Ecto neural progenitor cell (in vitro differentiated cells): ENCODE results near the gene PNKD.

Experiments used
- DNase-seq: peaks from one replicate; pipeline ENCODE4 v3.0.0-alpha.2; 2018; ENCODE audit warnings: low spot score

Gene PNKD

GRCh38 chr2:218371983-218372350 lies 101.6 kb downstream of the PNKD start:
- no peak for DNase-seq

GRCh38 chr2:218374795-218375194 lies 104.5 kb downstream of the PNKD start:
- no peak for DNase-seq

- DNase-seq, result no peak
Measured at GRCh38 chr2:218375212-218375611, 104.9 kb downstream of the PNKD start.

GRCh38 chr2:218378053-218378452 lies 107.7 kb downstream of the PNKD start:
- DNase-seq, result no peak

GRCh38 chr2:218381916-218382366 lies 111.6 kb downstream of the PNKD start, which contains the start of gene SLC11A1:
SLC11A1 (plus strand) TSS chr2:218382273; CDS start chr2:218382369, 96 bp downstream.
- no peak for DNase-seq

- no peak for DNase-seq
Measured at GRCh38 chr2:218382785-218383184, 112.5 kb downstream of the PNKD start.

GRCh38 chr2:218383892-218384519 lies 113.7 kb downstream of the PNKD start:
- DNase-seq, result no peak

- DNase-seq, result no peak
Measured at GRCh38 chr2:218384975-218385374, 114.7 kb downstream of the PNKD start.

- no peak for DNase-seq
Measured at GRCh38 chr2:218386505-218387368, 116.4 kb downstream of the PNKD start.

GRCh38 chr2:218387369-218388194 lies 117.3 kb downstream of the PNKD start:
- peak; percentile 82 for DNase-seq

GRCh38 chr2:218389333-218390150 lies 119.2 kb downstream of the PNKD start:
- DNase-seq, result no peak

- no peak for DNase-seq
Measured at GRCh38 chr2:218391202-218391601, 120.9 kb downstream of the PNKD start.

- DNase-seq, result no peak
Measured at GRCh38 chr2:218392459-218392858, 122.1 kb downstream of the PNKD start.

GRCh38 chr2:218392891-218393462 lies 122.7 kb downstream of the PNKD start:
- DNase-seq, result no peak

GRCh38 chr2:218393750-218394290 lies 123.5 kb downstream of the PNKD start:
- no peak for DNase-seq

- DNase-seq, result no peak
Measured at GRCh38 chr2:218394298-218395089, 124.2 kb downstream of the PNKD start.

- DNase-seq, result no peak
Measured at GRCh38 chr2:218395090-218395444, 124.7 kb downstream of the PNKD start.

GRCh38 chr2:218395456-218395825 lies 125.1 kb downstream of the PNKD start:
- DNase-seq, result no peak

- DNase-seq, result peak; percentile 95
Measured at GRCh38 chr2:218395826-218396687, 125.7 kb downstream of the PNKD start.
